K562 (cell line): ENCODE results near the gene PTK6. TPM values are rescaled to one million over a fixed set of nuclear protein-coding genes. Genes with fewer than 3 reads are reported as not detected.

Experiments
- GABPB1 ChIP-seq: sonication (generic); formaldehyde crosslinking; IDR thresholded peaks from 2 replicates; pipeline ENCODE4 v1.8.0; 2022; ENCODE audit warnings: mild to moderate bottlenecking, missing genetic modification reagents
- HNRNPL ChIP-seq: fragments of 200-400 bp; formaldehyde crosslinking; IDR thresholded peaks from 2 replicates; pipeline ENCODE4 v1.6.1; 2017; ENCODE audit warnings: low read depth, mild to moderate bottlenecking, low read length
- KDM5B ChIP-seq: fragments of 200-600 bp; sonication (generic); IDR thresholded peaks from 2 replicates; pipeline ENCODE4 v1.6.1; 2012; ENCODE audit warnings: low read depth, mild to moderate bottlenecking, moderate library complexity, low read length, control low read depth, inconsistent platforms; ENCODE audit not compliant: insufficient replicate concordance
- KLF16 ChIP-seq: IDR thresholded peaks from 2 replicates; pipeline ENCODE4 v1.6.1; 2016; ENCODE audit warnings: antibody characterized with exemption
- L3MBTL2 ChIP-seq: fragments of 450-650 bp; IDR thresholded peaks from 2 replicates; pipeline ENCODE4 v1.6.1; 2016; ENCODE audit warnings: mild to moderate bottlenecking, moderate library complexity
- MCM2 ChIP-seq: fragments of 450-650 bp; IDR thresholded peaks from 2 replicates; pipeline ENCODE4 v1.6.1; 2017; ENCODE audit warnings: low read depth, mild to moderate bottlenecking
- NR1H2 ChIP-seq: sonication (generic); formaldehyde crosslinking; IDR thresholded peaks from 2 replicates; pipeline ENCODE4 v1.4.0; 2020; ENCODE audit warnings: mild to moderate bottlenecking, missing genetic modification reagents
- SP1 ChIP-seq: sonication (generic); formaldehyde crosslinking; IDR thresholded peaks from 2 replicates; pipeline ENCODE4 v1.8.1; 2022; ENCODE audit warnings: mild to moderate bottlenecking, missing genetic modification reagents
- ZNF408 ChIP-seq: fragments of 250-450 bp; sonication (Bioruptor Pico); IDR thresholded peaks from 2 replicates; pipeline ENCODE4 v1.4.0; 2020; ENCODE audit warnings: low read depth, mild to moderate bottlenecking, moderate library complexity
- polyA plus RNA-seq, 8 experiments: library from polyadenylated mRNA; depleted of rRNA in 4 of 8; stranded (reverse) in 5 of 8; unstranded in 3 of 8; fragments of >200 nt; fragmentation: Nextera tagmentation in 2 of 8; fragmentation: Illumina TruSeq in 1 of 8; extraction: Ambion mirVana in 2 of 8; extraction: Trizol in 1 of 8; gene quantifications; 2 replicates each; pipeline versions ENCODE4 v1.2.1 to v1.2.3, GENCODE V29; 2011 to 2014; ENCODE audit warnings: inconsistent platforms in 1 of 8, missing spikeins in 1 of 8
- total RNA-seq, 7 experiments: library from RNA; depleted of rRNA in 6 of 7; stranded (reverse); fragments of >200 nt in 6 of 7; fragmentation: Illumina TruSeq in 2 of 7; extraction: Trizol in 2 of 7; gene quantifications; 2 replicates each; pipeline versions ENCODE4 v1.2.1 to v1.2.3, GENCODE V29; 2011 to 2021; ENCODE audit warnings: low replicate concordance in 1 of 7
- TF ChIP-seq, protein P1 (sequence below), 3 experiments: fragments of 200-800 bp in 1 of 3; fragments of 250-450 bp in 1 of 3; fragments of 450-650 bp in 1 of 3; sonication (Bioruptor Pico) in 1 of 3; sonication (Bioruptor generic) in 1 of 3; formaldehyde crosslinking in 1 of 3; IDR thresholded peaks; 2 replicates each; pipeline versions ENCODE4 v1.6.1 to v1.8.0; 2016 to 2022; ENCODE audit warnings: mild to moderate bottlenecking in 2 of 3, missing genetic modification characterization in 2 of 3, missing compliant biosample characterization in 1 of 3, moderate library complexity in 1 of 3
- TF ChIP-seq, protein P2 (sequence below): IDR thresholded peaks from 2 replicates; pipeline ENCODE4 v1.6.1; 2011; ENCODE audit warnings: borderline replicate concordance, low read depth, mild to moderate bottlenecking, moderate library complexity, low read length; ENCODE audit not compliant: insufficient read depth, poor library complexity, severe bottlenecking
- TF ChIP-seq, protein P3 (sequence below): fragments of 200-800 bp; sonication (Bioruptor generic); IDR thresholded peaks from 2 replicates; pipeline ENCODE4 v1.6.1; 2017; ENCODE audit warnings: missing genetic modification characterization, missing compliant biosample characterization
- TF ChIP-seq, protein P4 (sequence below), 3 experiments: IDR thresholded peaks in 2 of 3; conservative IDR thresholded peaks in 1 of 3; 2 replicates each; pipeline ENCODE4 v1.5.1; 2011 to 2012; ENCODE audit warnings: low read length in 3 of 3, mild to moderate bottlenecking in 3 of 3, control low read depth in 2 of 3, improper control_type of control experiment in 1 of 3, inconsistent platforms in 1 of 3, low read depth in 1 of 3, mixed read lengths in 1 of 3, moderate library complexity in 1 of 3; ENCODE audit not compliant: insufficient read depth in 2 of 3
- TF ChIP-seq, protein P5 (sequence below), 2 experiments: IDR thresholded peaks; 2 replicates each; pipeline ENCODE4 v1.6.1; 2011; ENCODE audit warnings: borderline replicate concordance in 1 of 2, control low read depth in 1 of 2, low read depth in 1 of 2, low read length in 1 of 2, mild to moderate bottlenecking in 1 of 2, mixed read lengths in 1 of 2, moderate library complexity in 1 of 2; ENCODE audit not compliant: insufficient read depth in 1 of 2, insufficient read length in 1 of 2, poor library complexity in 1 of 2, severe bottlenecking in 1 of 2; ENCODE audit errors: extremely low read depth in 1 of 2

Gene PTK6
- total and polyA plus RNA-seq, 9 of the 15 experiments (the other 6 are each of a cell fraction or from before 2014, with no cell fraction given) = 0.07 TPM; not detected in 8

DNA sequence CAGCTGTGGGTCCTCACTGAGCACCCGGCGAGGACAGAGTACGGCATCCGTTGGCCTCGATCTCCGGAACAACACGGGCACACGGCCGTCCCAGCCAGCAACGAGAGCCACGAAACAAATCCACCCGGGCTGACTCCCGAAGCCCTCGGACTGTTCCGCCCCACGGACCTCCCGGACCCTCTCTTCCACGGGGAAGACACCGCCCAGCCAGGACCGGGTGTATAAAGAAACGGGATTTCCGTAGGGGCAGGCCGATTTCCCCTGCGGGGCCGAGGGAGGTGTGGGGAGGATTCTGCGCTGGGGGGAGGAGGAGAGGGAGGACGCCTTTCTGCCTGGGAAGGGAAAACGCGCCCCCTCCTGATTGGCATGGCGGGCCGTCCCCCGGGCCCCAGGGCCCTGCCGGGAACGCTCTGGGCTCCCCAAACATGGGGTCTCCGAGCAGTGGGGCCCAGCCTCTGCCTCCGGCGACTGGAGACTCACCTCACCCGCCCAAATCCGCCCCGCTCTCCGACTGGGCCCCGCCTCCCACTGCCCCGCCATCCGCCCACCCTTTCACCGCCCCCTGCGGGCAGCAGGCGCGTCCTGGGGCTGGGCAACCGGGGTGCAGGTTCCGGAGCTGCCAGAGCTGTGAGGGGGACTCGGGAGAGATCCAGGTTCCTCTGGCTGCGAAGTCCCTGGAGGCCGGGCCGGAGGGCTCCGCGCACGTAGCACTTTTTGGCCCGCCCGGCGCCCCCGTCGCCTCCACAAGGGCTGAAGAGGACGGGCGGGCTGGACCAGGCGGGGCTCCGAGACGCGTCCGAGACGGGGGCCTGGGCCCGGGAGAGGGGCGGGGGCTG, 17.3 kb downstream of the PTK6 start (continued):
- TF ChIP-seq KDM5B (no peak), MCM2 (peak; percentile 53; the same call in 1 of the 2 replicates), L3MBTL2 (peak; percentile 55; the same call in 1 of the 2 replicates), ZNF408 (no peak), GABPB1 (CRISPR knock-in tag) (peak; percentile 61), HNRNPL (0 out of 2 replicates have a peak, but pooled peaks have one; percentile 46), SP1 (peak; percentile 52), KLF16 (no peak), NR1H2 (0 out of 2 replicates have a peak, but pooled peaks have one; percentile 11)
- TF ChIP-seq, protein P1, sequence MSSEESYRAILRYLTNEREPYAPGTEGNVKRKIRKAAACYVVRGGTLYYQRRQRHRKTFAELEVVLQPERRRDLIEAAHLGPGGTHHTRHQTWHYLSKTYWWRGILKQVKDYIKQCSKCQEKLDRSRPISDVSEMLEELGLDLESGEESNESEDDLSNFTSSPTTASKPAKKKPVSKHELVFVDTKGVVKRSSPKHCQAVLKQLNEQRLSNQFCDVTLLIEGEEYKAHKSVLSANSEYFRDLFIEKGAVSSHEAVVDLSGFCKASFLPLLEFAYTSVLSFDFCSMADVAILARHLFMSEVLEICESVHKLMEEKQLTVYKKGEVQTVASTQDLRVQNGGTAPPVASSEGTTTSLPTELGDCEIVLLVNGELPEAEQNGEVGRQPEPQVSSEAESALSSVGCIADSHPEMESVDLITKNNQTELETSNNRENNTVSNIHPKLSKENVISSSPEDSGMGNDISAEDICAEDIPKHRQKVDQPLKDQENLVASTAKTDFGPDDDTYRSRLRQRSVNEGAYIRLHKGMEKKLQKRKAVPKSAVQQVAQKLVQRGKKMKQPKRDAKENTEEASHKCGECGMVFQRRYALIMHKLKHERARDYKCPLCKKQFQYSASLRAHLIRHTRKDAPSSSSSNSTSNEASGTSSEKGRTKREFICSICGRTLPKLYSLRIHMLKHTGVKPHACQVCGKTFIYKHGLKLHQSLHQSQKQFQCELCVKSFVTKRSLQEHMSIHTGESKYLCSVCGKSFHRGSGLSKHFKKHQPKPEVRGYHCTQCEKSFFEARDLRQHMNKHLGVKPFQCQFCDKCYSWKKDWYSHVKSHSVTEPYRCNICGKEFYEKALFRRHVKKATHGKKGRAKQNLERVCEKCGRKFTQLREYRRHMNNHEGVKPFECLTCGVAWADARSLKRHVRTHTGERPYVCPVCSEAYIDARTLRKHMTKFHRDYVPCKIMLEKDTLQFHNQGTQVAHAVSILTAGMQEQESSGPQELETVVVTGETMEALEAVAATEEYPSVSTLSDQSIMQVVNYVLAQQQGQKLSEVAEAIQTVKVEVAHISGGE (CRISPR knock-in tag; IDR thresholded peaks at IDR 0.05) = peak in 1 of 3 experiments; percentile 44; a peak in 1 of 6 replicates
- TF ChIP-seq, protein P2, sequence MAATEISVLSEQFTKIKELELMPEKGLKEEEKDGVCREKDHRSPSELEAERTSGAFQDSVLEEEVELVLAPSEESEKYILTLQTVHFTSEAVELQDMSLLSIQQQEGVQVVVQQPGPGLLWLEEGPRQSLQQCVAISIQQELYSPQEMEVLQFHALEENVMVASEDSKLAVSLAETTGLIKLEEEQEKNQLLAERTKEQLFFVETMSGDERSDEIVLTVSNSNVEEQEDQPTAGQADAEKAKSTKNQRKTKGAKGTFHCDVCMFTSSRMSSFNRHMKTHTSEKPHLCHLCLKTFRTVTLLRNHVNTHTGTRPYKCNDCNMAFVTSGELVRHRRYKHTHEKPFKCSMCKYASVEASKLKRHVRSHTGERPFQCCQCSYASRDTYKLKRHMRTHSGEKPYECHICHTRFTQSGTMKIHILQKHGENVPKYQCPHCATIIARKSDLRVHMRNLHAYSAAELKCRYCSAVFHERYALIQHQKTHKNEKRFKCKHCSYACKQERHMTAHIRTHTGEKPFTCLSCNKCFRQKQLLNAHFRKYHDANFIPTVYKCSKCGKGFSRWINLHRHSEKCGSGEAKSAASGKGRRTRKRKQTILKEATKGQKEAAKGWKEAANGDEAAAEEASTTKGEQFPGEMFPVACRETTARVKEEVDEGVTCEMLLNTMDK = peak; percentile 34
- TF ChIP-seq, protein P3, sequence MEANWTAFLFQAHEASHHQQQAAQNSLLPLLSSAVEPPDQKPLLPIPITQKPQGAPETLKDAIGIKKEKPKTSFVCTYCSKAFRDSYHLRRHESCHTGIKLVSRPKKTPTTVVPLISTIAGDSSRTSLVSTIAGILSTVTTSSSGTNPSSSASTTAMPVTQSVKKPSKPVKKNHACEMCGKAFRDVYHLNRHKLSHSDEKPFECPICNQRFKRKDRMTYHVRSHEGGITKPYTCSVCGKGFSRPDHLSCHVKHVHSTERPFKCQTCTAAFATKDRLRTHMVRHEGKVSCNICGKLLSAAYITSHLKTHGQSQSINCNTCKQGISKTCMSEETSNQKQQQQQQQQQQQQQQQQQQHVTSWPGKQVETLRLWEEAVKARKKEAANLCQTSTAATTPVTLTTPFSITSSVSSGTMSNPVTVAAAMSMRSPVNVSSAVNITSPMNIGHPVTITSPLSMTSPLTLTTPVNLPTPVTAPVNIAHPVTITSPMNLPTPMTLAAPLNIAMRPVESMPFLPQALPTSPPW = peak; percentile 83
- TF ChIP-seq, protein P4, sequence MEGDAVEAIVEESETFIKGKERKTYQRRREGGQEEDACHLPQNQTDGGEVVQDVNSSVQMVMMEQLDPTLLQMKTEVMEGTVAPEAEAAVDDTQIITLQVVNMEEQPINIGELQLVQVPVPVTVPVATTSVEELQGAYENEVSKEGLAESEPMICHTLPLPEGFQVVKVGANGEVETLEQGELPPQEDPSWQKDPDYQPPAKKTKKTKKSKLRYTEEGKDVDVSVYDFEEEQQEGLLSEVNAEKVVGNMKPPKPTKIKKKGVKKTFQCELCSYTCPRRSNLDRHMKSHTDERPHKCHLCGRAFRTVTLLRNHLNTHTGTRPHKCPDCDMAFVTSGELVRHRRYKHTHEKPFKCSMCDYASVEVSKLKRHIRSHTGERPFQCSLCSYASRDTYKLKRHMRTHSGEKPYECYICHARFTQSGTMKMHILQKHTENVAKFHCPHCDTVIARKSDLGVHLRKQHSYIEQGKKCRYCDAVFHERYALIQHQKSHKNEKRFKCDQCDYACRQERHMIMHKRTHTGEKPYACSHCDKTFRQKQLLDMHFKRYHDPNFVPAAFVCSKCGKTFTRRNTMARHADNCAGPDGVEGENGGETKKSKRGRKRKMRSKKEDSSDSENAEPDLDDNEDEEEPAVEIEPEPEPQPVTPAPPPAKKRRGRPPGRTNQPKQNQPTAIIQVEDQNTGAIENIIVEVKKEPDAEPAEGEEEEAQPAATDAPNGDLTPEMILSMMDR (IDR thresholded peaks at IDR 0.05 in 2 of 3, conservative IDR thresholded peaks at IDR 0.05 in 1 of 3; ENCODE audit: insufficient read depth in 2 of 3, low read depth in 1 of 3, low read length in 3 of 3) = peak in 2 of 3 experiments; percentile 23 to 38; a peak in 3 of 6 replicates
- TF ChIP-seq, protein P5, sequence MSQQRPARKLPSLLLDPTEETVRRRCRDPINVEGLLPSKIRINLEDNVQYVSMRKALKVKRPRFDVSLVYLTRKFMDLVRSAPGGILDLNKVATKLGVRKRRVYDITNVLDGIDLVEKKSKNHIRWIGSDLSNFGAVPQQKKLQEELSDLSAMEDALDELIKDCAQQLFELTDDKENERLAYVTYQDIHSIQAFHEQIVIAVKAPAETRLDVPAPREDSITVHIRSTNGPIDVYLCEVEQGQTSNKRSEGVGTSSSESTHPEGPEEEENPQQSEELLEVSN (IDR thresholded peaks at IDR 0.05; ENCODE audit: borderline replicate concordance in 1 of 2, extremely low read depth in 1 of 2, insufficient read depth in 1 of 2, insufficient read length in 1 of 2, low read depth in 1 of 2, low read length in 1 of 2, poor library complexity in 1 of 2, severe bottlenecking in 1 of 2) = peak; percentile 12 to 27
